GM21528 (cell line): ENCODE measurements around the gene MAP3K2.

Experiments used
- ATAC-seq: cut with Tn5 transposase; IDR thresholded peaks from one replicate; pipeline ENCODE4 v1.9.1; 2021; ENCODE audit warnings: mild to moderate bottlenecking, moderate library complexity; ENCODE audit not compliant: unreplicated experiment, low FRiP score

Gene MAP3K2

GRCh38 chr2:127386764-127387654 is 766 bp downstream of the MAP3K2 start:
- ATAC-seq = peak; percentile 71

DNA sequence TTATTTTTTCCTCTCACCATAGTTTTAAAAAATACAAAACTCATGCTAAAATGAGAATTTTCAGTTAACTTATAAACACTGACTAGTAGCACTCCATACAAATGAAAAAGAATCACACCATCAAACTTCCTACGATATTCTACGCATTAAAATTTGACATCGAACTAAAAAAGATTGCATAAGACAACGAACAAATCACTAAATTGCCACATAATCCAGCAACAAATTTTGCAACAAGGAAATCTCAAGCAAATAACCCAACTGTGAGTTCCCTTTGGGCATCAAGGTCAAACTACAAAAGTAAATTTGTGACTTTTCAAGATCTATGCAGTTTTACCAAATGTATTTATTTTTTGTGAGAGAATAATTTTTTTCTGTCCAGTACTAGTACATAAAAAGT is 1.5 kb downstream of the MAP3K2 start:
- ATAC-seq = no peak

DNA sequence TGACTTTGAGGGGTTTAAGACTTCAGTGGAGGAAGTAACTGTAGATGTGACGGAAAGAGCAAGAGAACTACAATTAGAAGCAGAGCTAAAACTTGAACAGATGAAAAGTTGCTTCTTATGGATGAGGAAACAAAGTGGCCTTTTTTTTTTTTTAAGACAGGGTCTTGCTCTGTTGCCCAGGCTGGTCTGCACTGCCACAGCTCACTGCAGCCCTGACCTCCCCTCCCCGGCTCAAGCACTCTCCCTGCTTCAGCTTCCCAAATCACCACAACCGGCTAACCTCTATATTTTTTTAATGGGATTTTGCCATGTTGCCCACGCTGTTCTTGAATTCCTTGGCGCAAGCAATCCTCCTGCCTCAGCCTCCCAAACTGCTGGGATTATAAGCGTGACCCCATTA is 3.2 kb downstream of the MAP3K2 start:
- ATAC-seq = no peak

DNA sequence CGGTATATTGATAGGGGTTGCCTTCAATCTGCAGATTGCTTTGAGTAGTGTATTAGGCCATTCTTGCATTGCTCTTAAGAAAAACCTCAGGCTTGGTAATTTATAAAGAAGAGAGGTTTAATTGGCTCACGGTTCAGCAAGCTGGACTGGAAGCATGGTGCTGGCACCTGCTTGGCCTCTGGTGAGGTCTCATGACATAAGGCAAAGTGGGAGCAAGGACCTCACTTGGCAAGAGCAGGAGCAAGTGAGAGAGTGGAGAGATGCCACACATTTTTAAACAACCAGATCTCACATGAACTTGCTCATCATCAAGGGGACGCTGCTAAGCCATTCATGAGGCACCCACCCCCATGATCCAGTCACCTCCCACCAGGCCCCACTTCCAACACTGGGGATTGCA is 4.9 kb downstream of the MAP3K2 start:
- no peak for ATAC-seq

- ATAC-seq = no peak
These were observed 6.0 kb downstream of the MAP3K2 start for GRCh38 chr2:127381762-127382161.

- ATAC-seq = no peak
These were observed 7.9 kb downstream of the MAP3K2 start for GRCh38 chr2:127379712-127380355.

- no peak for ATAC-seq
These were observed 9.1 kb downstream of the MAP3K2 start for GRCh38 chr2:127378720-127379119.

DNA sequence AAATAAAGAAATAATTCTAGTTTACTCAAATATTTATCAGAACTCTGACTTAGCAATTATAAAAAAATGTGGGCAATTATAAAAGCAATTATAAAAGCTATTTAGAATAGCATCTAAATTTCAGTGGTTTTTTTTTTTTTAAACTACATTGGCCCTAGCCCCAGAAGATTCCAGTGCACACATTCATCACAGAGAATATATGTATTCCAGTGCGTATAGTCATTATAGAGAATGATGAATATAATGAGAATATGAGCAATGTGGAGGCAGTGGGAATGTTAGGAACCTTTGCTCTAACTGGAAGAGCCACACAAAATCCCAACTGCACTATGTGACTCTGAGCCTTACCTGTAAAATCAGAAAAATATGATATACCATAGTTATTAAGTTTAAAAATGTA is 10.5 kb downstream of the MAP3K2 start:
- ATAC-seq = no peak

- ATAC-seq = no peak
These were observed 11.5 kb downstream of the MAP3K2 start for GRCh38 chr2:127376257-127376656.

- ATAC-seq = no peak
These were observed 14.3 kb downstream of the MAP3K2 start for GRCh38 chr2:127373362-127374083.

- ATAC-seq = no peak
These were observed 16.7 kb downstream of the MAP3K2 start for GRCh38 chr2:127371037-127371436.

- no peak for ATAC-seq
These were observed 17.8 kb downstream of the MAP3K2 start for GRCh38 chr2:127370010-127370409.

DNA sequence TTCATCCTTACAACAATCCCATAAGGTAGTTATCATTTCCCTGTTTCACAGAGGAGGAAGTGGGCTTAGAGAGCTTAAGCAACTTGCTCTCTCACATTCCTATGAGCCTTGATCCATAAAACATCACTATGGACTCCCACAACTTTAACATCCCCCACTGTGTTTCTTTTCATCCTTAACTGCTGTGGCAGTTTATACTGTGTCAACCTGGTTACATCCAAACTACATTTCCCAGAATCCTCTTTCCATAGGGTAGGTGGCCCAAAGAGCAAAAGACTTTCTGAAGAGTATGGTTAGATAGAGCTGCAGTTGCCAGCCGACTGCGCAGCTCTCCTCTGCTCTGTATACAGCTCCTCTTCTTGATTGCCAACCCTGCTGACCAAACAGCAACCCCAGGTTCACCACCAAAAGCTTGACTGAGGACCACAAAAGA is 22.5 kb downstream of the MAP3K2 start:
- ATAC-seq = no peak

DNA sequence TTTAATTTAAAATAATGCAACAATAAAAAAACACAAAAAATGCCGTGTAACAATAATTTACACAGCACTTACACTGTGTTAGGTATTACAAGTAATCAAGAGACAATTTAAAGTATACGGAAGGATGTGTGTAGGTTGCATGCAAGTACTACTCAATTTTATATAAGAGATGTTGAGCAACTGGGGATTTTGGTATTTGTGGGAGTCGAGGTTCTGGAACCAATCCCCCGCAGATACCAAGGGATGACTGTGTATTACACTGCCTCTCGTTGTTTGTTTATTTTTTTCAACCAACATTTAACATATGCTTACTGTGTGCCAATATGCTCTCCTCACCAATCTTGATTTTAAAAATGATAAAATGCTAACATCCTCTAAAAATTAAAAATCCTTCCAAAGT is 24.8 kb downstream of the MAP3K2 start:
- no peak for ATAC-seq

DNA sequence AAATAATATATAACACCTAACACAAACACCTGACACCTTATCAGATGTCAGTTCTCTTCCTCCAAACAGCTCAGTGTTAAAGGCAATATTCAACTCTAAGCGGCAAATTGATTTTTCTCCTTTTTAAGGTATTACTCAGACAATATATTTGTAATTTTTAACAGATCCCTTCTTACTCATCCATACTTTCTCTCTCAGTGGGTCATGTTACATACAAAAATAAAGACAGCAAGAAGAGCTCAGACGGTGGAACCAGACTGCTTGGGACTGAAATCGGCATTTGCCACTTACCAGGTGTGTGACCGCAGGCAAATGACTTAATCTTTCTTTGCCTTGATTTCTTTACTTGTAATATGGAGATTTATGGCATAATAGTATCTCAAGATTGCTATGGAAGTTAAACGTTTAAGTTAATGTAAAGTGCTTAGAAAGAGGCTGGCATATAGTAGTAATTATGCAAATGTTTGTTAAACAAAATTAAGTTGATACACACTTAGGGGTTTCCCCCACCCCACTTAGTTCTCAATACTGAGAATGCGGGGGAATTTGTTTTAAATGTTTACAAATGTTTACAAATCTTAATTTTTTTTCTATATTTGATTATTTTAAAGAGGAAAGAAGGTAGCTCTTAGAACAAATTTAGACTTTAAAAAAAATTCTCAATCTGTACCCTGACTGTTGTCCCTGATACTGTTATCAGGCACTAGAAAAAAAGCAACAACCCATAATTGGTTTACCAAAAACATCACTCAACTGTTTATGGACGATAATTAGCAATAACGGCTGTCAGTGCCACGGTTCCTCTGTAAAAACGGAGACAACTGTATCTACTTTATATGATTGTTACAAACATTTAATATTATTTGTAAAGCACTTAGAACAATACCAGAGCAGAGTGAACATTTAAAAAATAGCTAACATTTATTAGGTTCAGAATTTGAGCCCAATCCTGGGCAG is 25.6 kb downstream of the MAP3K2 start:
- no peak for ATAC-seq

- ATAC-seq = no peak
These were observed 27.5 kb downstream of the MAP3K2 start for GRCh38 chr2:127360242-127360641.

GRCh38 chr2:127359520-127359919 is 28.3 kb downstream of the MAP3K2 start:
- ATAC-seq = no peak

GRCh38 chr2:127358971-127359370 is 28.8 kb downstream of the MAP3K2 start:
- no peak for ATAC-seq

- ATAC-seq = no peak
These were observed 29.7 kb downstream of the MAP3K2 start for GRCh38 chr2:127358044-127358443.

DNA sequence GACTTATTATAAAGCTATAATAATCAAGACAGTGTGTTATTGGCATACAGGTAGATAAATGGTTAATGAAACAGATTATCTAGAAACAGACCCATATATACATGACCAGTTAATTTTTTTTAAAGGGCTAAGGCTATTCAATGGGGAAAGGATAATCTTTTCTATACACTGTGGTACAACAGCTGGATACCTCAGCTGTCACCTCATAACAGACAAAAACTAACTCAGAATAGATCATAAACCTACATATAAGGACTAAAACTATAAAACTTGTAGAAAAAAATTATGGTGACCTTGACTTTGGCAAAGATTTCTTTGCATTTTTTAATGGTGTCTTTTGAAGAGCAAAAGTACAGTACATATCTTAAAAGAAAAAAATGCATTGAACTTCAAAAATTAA is 30.2 kb downstream of the MAP3K2 start:
- no peak for ATAC-seq
